Esophagus squamous epithelium (tissue), 4 donors: ENCODE data around the gene ATRN.

Experiments used
- POLR2A ChIP-seq, 4 donors: fragments of 450-650 bp; IDR thresholded peaks; one replicate each; pipeline ENCODE4 v1.6.1; 2017; ENCODE audit warnings: antibody characterized with exemption in 4 of 4, mild to moderate bottlenecking in 4 of 4, moderate library complexity in 3 of 4
- TF ChIP-seq, protein P1 (sequence below), 6 experiments: fragments of 450-650 bp in 4 of 6; fragments of 200-600 bp in 2 of 6; sonication (generic) in 2 of 6; IDR thresholded peaks; one replicate each; pipeline ENCODE4 v1.5.1; 2016 to 2019; ENCODE audit warnings: antibody characterized with exemption in 6 of 6, mild to moderate bottlenecking in 4 of 6, moderate library complexity in 4 of 6

DNA sequence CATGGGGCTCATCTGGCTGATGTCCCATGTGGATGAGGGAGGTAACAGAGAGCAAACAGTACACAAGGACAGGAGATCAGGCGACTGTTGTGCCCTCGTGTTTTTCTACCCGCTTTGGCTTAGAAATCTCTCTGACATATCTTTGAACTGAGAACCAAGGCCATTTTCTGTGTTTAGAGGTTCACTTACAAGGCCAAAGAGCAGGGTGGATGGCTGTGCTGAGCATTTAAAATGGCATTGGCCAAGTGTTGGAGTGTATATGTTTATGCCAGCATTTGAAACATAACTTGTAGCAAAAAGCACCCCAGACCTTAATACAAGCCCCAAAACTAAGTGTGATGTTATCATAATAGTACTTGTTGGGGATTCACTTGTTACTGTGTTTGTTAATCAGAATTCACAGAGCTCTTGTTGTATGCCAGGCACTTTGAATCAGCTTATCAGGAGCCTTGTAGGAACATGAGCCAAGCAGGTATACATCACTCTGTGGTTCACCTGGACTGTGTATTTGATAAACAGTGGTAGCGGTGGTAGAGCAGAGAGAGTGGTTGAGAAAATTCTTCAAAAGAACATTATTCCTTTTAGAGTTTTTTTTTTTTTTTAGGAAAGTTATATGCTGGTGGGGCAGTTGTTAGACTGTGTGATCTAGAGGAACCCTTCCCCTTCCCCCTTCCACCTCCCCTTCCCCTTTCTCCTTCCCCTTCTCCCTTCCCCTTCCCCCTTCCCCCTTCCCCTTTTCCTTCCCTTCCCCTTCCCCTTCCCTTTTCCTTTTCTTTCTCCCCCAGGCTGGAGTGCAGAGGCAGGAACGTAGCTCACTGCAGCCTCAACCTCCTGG, 71.3 kb downstream of the ATRN start:
- TF ChIP-seq, protein P1, sequence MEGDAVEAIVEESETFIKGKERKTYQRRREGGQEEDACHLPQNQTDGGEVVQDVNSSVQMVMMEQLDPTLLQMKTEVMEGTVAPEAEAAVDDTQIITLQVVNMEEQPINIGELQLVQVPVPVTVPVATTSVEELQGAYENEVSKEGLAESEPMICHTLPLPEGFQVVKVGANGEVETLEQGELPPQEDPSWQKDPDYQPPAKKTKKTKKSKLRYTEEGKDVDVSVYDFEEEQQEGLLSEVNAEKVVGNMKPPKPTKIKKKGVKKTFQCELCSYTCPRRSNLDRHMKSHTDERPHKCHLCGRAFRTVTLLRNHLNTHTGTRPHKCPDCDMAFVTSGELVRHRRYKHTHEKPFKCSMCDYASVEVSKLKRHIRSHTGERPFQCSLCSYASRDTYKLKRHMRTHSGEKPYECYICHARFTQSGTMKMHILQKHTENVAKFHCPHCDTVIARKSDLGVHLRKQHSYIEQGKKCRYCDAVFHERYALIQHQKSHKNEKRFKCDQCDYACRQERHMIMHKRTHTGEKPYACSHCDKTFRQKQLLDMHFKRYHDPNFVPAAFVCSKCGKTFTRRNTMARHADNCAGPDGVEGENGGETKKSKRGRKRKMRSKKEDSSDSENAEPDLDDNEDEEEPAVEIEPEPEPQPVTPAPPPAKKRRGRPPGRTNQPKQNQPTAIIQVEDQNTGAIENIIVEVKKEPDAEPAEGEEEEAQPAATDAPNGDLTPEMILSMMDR (IDR thresholded peaks at IDR 0.05), result no peak
- TF ChIP-seq POLR2A (IDR thresholded peaks at IDR 0.05), result no peak
